ENCODE data around the gene MCCC2. TPM values are rescaled to one million over a fixed set of nuclear protein-coding genes. Genes with fewer than 3 reads are reported as not detected.

Gene MCCC2
- total and polyA plus RNA-seq, 10 of the 15 experiments (the other 5 are each of a cell fraction or from before 2014, with no cell fraction given): 22.2 to 106 (median 77.7) TPM

GRCh38 chr5:71680510-71680909 lies 93.4 kb downstream of the MCCC2 start:
- no peak overlapping the region for H3K4me3 ChIP-seq
- ChIA-PET RAD21 (ENCODE audit: unreplicated experiment) (no interaction called here), SMC1A (ENCODE audit: uncharacterized antibody, unreplicated experiment) (no interaction called here), POLR2A (no interaction called here), CTCF (no interaction called here)
- FAIRE-seq (no peak), ATAC-seq (no peak), DNase-seq (ENCODE audit: low read depth, low spot score) (no peak)
- 50% methylated on average over 2 of the region's 2 CpGs for WGBS (ENCODE audit: insufficient coverage, insufficient replicate concordance, low lambda C conversion rate, missing lambda C conversion rate)
- H3K27ac ChIP-seq (ENCODE audit: control insufficient read depth, insufficient read depth): no peak overlapping the region
- TF ChIP-seq MYB (IDR thresholded peaks at IDR 0.05; ENCODE audit: borderline replicate concordance, low read depth, low read length) (no peak), SKIL (IDR thresholded peaks at IDR 0.05; ENCODE audit: low read depth, poor library complexity, severe bottlenecking) (no peak)
- no peaks in the 10 kb centered on the region for H3K36me3 ChIP-seq (ENCODE audit: control insufficient read depth in 2 of 2, insufficient read depth in 2 of 2, low read length in 1 of 2)
- in situ Hi-C loops (cut with MboI) (no loop called here), intact Hi-C loops (cut with micrococcal nuclease; ENCODE audit: unreplicated experiment) (no loop called here)
- H3K9me3 ChIP-seq (replicated peaks; ENCODE audit: control insufficient read depth, insufficient read depth, low read length): no peaks in the 10 kb centered on the region
- H3K9ac ChIP-seq (ENCODE audit: control insufficient read depth, insufficient read depth, low read length): no peak overlapping the region
- H3K27me3 ChIP-seq (replicated peaks in 1 of 2; ENCODE audit: control insufficient read depth in 2 of 2, insufficient read depth in 2 of 2, low read length in 1 of 2): peaks cover 0 to 4% of the 10 kb centered on the region in 2 experiments; a peak in 1 of 4 replicates
- H4K20me1 ChIP-seq (ENCODE audit: control insufficient read depth, insufficient read depth): no peaks in the 10 kb centered on the region
- H3K4me1 ChIP-seq (ENCODE audit: control insufficient read depth, insufficient read depth, low read length): no peaks in the 10 kb centered on the region
- H3K79me2 ChIP-seq (ENCODE audit: control insufficient read depth, insufficient read depth, low read length): no peaks in the 10 kb centered on the region
- no peak overlapping the region for H2AFZ ChIP-seq (ENCODE audit: control insufficient read depth, low read depth, low read length)
- BruUV-seq (replicated peaks): no TSS peak
- no peak overlapping the region for H3K4me2 ChIP-seq (ENCODE audit: control insufficient read depth, insufficient read depth)

- Histone ChIP-seq H3K9ac (ENCODE audit: control insufficient read depth, insufficient read depth, low read length) (no peak overlapping the region), H3K4me1 (ENCODE audit: control insufficient read depth, insufficient read depth, low read length) (no peaks in the 10 kb centered on the region), H3K36me3 (ENCODE audit: control insufficient read depth in 2 of 2, insufficient read depth in 2 of 2, low read length in 1 of 2) (no peaks in the 10 kb centered on the region), H3K27ac (ENCODE audit: control insufficient read depth, insufficient read depth) (no peak overlapping the region), H3K9me3 (replicated peaks; ENCODE audit: control insufficient read depth, insufficient read depth, low read length) (no peaks in the 10 kb centered on the region), H4K20me1 (ENCODE audit: control insufficient read depth, insufficient read depth) (no peaks in the 10 kb centered on the region), H3K27me3 (replicated peaks in 1 of 2; ENCODE audit: control insufficient read depth in 2 of 2, insufficient read depth in 2 of 2, low read length in 1 of 2) (peaks cover 0 to 4% of the 10 kb centered on the region in 2 experiments; a peak in 1 of 4 replicates), H2AFZ (ENCODE audit: control insufficient read depth, low read depth, low read length) (no peak overlapping the region), H3K4me3 (no peak overlapping the region), H3K79me2 (ENCODE audit: control insufficient read depth, insufficient read depth, low read length) (no peaks in the 10 kb centered on the region), H3K4me2 (ENCODE audit: control insufficient read depth, insufficient read depth) (no peak overlapping the region)
- ChIA-PET POLR2A (no interaction called here), RAD21 (ENCODE audit: unreplicated experiment) (no interaction called here), SMC1A (ENCODE audit: uncharacterized antibody, unreplicated experiment) (no interaction called here), CTCF (no interaction called here)
- no TSS peak for BruUV-seq (replicated peaks)
- ATAC-seq (no peak), FAIRE-seq (no peak), DNase-seq (ENCODE audit: low read depth, low spot score) (no peak)
- in situ Hi-C loops (cut with MboI) (no loop called here), intact Hi-C loops (cut with micrococcal nuclease; ENCODE audit: unreplicated experiment) (no loop called here)
- WGBS (ENCODE audit: insufficient coverage, insufficient replicate concordance, low lambda C conversion rate, missing lambda C conversion rate): 17% methylated on average over 3 of the region's 3 CpGs
- TF ChIP-seq RCOR1 (conservative IDR thresholded peaks at IDR 0.05; ENCODE audit: low read depth, low read length) (no peak), EP300 (IDR thresholded peaks at IDR 0.05; ENCODE audit: borderline replicate concordance in 1 of 2, control insufficient read depth in 1 of 2, low read depth in 2 of 2, low read length in 2 of 2) (no peak), PAX5 (IDR thresholded peaks at IDR 0.05; ENCODE audit: borderline replicate concordance, low read depth, low read length) (no peak), PKNOX1 (IDR thresholded peaks at IDR 0.05) (no peak), ESRRA (IDR thresholded peaks at IDR 0.05; ENCODE audit: low read length) (no peak), MXI1 (IDR thresholded peaks at IDR 0.05; ENCODE audit: low read depth, low read length) (no peak)
Observed at GRCh38 chr5:71681296-71681695, 94.2 kb downstream of the MCCC2 start.
